Mesothelial cell of epicardium (in vitro differentiated cells): ENCODE data around the gene TUBB6. TPM values are rescaled to one million over a fixed set of nuclear protein-coding genes. Genes with fewer than 3 reads are reported as not detected.

Experiments used
- DNase-seq, 2 experiments: peaks; one replicate each; pipeline ENCODE4 v3.0.0; 2021; ENCODE audit warnings: low spot score in 2 of 2; ENCODE audit not compliant: unreplicated experiment in 2 of 2
- H3K27ac Mint-ChIP-seq: 2 replicates; pipeline ENCODE4 v1.8.0; 2021; ENCODE audit warnings: mixed read lengths
- H3K27me3 Mint-ChIP-seq: 2 replicates; pipeline ENCODE4 v1.8.0; 2021; ENCODE audit warnings: low read depth, mixed read lengths
- H3K36me3 Mint-ChIP-seq: 2 replicates; pipeline ENCODE4 v1.8.0; 2021; ENCODE audit warnings: mixed read lengths
- H3K4me1 Mint-ChIP-seq: 2 replicates; pipeline ENCODE4 v1.8.0; 2021; ENCODE audit warnings: mixed read lengths
- H3K4me3 Mint-ChIP-seq: 2 replicates; pipeline ENCODE4 v1.8.0; 2021; ENCODE audit warnings: mild to moderate bottlenecking, moderate library complexity, mixed read lengths
- H3K9me3 Mint-ChIP-seq: 2 replicates; pipeline ENCODE4 v1.8.0; 2021; ENCODE audit warnings: mixed read lengths
- CTCF ChIP-seq: fragments of 200-600 bp; sonication (generic); IDR thresholded peaks from one replicate; pipeline ENCODE4 v1.5.0; 2021; ENCODE audit warnings: antibody characterized with exemption; ENCODE audit not compliant: unreplicated experiment
- total RNA-seq: library from RNA; stranded (reverse); gene quantifications from 3 replicates; pipeline ENCODE4 v1.2.1, GENCODE V29; 2021

The TUBB6 gene
- total RNA-seq, 1 donor from 2014 or later = 55.0 TPM

- Mint-ChIP-seq H3K4me1 (peaks cover 25% of the 10 kb centered on the region), H3K27me3 (no peaks in the 10 kb centered on the region), H3K4me3 (no peak overlapping the region), H3K9me3 (no peaks in the 10 kb centered on the region), H3K36me3 (no peaks in the 10 kb centered on the region), H3K27ac (no peak overlapping the region)
- no peak for DNase-seq
- TF ChIP-seq CTCF = no peak
These were observed 33.2 kb upstream of the TUBB6 start for GRCh38 chr18:12274793-12275192.

- H3K36me3 Mint-ChIP-seq = no peaks in the 10 kb centered on the region
- peak overlapping the region; percentile 17 for H3K4me3 Mint-ChIP-seq
- no peaks in the 10 kb centered on the region for H3K27me3 Mint-ChIP-seq
- H3K27ac Mint-ChIP-seq = no peak overlapping the region
- H3K9me3 Mint-ChIP-seq = no peaks in the 10 kb centered on the region
- H3K4me1 Mint-ChIP-seq = peaks cover 30% of the 10 kb centered on the region
- DNase-seq = no peak
- TF ChIP-seq CTCF = no peak
These were observed 31.1 kb upstream of the TUBB6 start for GRCh38 chr18:12276736-12277554.

GRCh38 chr18:12278215-12278671 lies 29.8 kb upstream of the TUBB6 start:
- H3K36me3 Mint-ChIP-seq = no peaks in the 10 kb centered on the region
- H3K27me3 Mint-ChIP-seq = no peaks in the 10 kb centered on the region
- peak overlapping the region; percentile 98 for H3K27ac Mint-ChIP-seq
- peaks cover 30% of the 10 kb centered on the region for H3K4me1 Mint-ChIP-seq
- no peak for DNase-seq
- peak overlapping the region; percentile 13 for H3K4me3 Mint-ChIP-seq
- TF ChIP-seq CTCF = no peak
- H3K9me3 Mint-ChIP-seq = no peaks in the 10 kb centered on the region

GRCh38 chr18:12278741-12279682 lies 29.0 kb upstream of the TUBB6 start:
- H3K27me3 Mint-ChIP-seq = no peaks in the 10 kb centered on the region
- no peak for TF ChIP-seq CTCF
- no peaks in the 10 kb centered on the region for H3K36me3 Mint-ChIP-seq
- H3K4me3 Mint-ChIP-seq = peak overlapping the region; percentile 46
- peaks cover 32% of the 10 kb centered on the region for H3K4me1 Mint-ChIP-seq
- H3K27ac Mint-ChIP-seq = peak overlapping the region; percentile 98
- DNase-seq = peak; percentile 52 to 73
- no peaks in the 10 kb centered on the region for H3K9me3 Mint-ChIP-seq

GRCh38 chr18:12279781-12280531 lies 28.1 kb upstream of the TUBB6 start:
- Mint-ChIP-seq H3K36me3 (no peaks in the 10 kb centered on the region), H3K27me3 (no peaks in the 10 kb centered on the region), H3K4me1 (peaks cover 35% of the 10 kb centered on the region), H3K4me3 (peak overlapping the region; percentile 18), H3K9me3 (no peaks in the 10 kb centered on the region), H3K27ac (peak overlapping the region; percentile 98)
- no peak for TF ChIP-seq CTCF
- DNase-seq = no peak
